HepG2 (cell line): ENCODE results near the gene UBAP2L. TPM values are rescaled to one million over a fixed set of nuclear protein-coding genes. Genes with fewer than 3 reads are reported as not detected.

Source experiments
- CCDC6 ChIP-seq: sonication (generic); formaldehyde crosslinking; IDR thresholded peaks from 2 replicates; pipeline ENCODE4 v1.8.1; 2022; ENCODE audit warnings: mild to moderate bottlenecking, missing genetic modification reagents, moderate library complexity
- E2F5 ChIP-seq: sonication (generic); formaldehyde crosslinking; conservative IDR thresholded peaks from 2 replicates; pipeline ENCODE4 v1.4.0; 2020; ENCODE audit warnings: missing genetic modification reagents
- EZH2 ChIP-seq: conservative IDR thresholded peaks from 2 replicates; pipeline ENCODE4 v1.6.1; 2012; ENCODE audit warnings: mild to moderate bottlenecking, low read depth, low read length, moderate library complexity
- FOSL1 ChIP-seq: sonication (generic); formaldehyde crosslinking; IDR thresholded peaks from 2 replicates; pipeline ENCODE4 v1.9.0; 2021; ENCODE audit warnings: missing genetic modification reagents, borderline replicate concordance
- IKZF4 ChIP-seq: sonication (generic); formaldehyde crosslinking; IDR thresholded peaks from 2 replicates; pipeline ENCODE4 v1.5.1; 2020; ENCODE audit warnings: borderline replicate concordance, mild to moderate bottlenecking, low read depth, missing genetic modification reagents; ENCODE audit errors: not compliant biosample characterization
- PHF20 ChIP-seq: sonication (generic); formaldehyde crosslinking; IDR thresholded peaks from 2 replicates; pipeline ENCODE4 v1.5.0; 2020; ENCODE audit warnings: mild to moderate bottlenecking, missing genetic modification reagents
- STAT6 ChIP-seq: sonication (generic); formaldehyde crosslinking; IDR thresholded peaks from 2 replicates; pipeline ENCODE4 v1.4.0; 2020; ENCODE audit warnings: missing genetic modification reagents, mild to moderate bottlenecking, borderline replicate concordance
- TEAD2 ChIP-seq: sonication (generic); formaldehyde crosslinking; IDR thresholded peaks from 2 replicates; pipeline ENCODE4 v1.9.0; 2021; ENCODE audit warnings: missing genetic modification reagents
- XRCC5 ChIP-seq: fragments of 200-400 bp; formaldehyde crosslinking; optimal IDR thresholded peaks from 2 replicates; pipeline ENCODE3; 2017; ENCODE audit warnings: mild to moderate bottlenecking, low read length
- ZBTB37 ChIP-seq: sonication (generic); formaldehyde crosslinking; IDR thresholded peaks from 2 replicates; pipeline ENCODE4 v1.4.0; 2020; ENCODE audit warnings: mild to moderate bottlenecking, missing genetic modification reagents
- ZNF333 ChIP-seq: sonication (generic); formaldehyde crosslinking; IDR thresholded peaks from 2 replicates; pipeline ENCODE4 v1.4.0; 2020; ENCODE audit warnings: mild to moderate bottlenecking, missing genetic modification reagents, borderline replicate concordance
- ZNF407 ChIP-seq: sonication (generic); formaldehyde crosslinking; IDR thresholded peaks from one replicate; pipeline ENCODE4 v1.5.1; 2020; ENCODE audit warnings: mild to moderate bottlenecking, missing genetic modification reagents; ENCODE audit errors: not compliant biosample characterization
- ZNF460 ChIP-seq: sonication (generic); formaldehyde crosslinking; IDR thresholded peaks from 2 replicates; pipeline ENCODE4 v1.5.1; 2020; ENCODE audit warnings: missing genetic modification reagents, mild to moderate bottlenecking, borderline replicate concordance
- ZNF552 ChIP-seq: sonication (generic); formaldehyde crosslinking; IDR thresholded peaks from 2 replicates; pipeline ENCODE4 v1.9.0; 2022; ENCODE audit warnings: missing genetic modification reagents, mild to moderate bottlenecking, borderline replicate concordance
- polyA plus RNA-seq, 8 experiments: library from polyadenylated mRNA; depleted of rRNA in 3 of 8; stranded (reverse) in 7 of 8; unstranded in 1 of 8; fragments of >200 nt; fragmentation: Illumina TruSeq in 4 of 8; extraction: Trizol in 4 of 8; gene quantifications; 2 replicates each; pipeline versions ENCODE4 v1.2.1 to v1.2.3, GENCODE V29; 2011 to 2016; ENCODE audit warnings: low read depth in 4 of 8, missing spikeins in 1 of 8, mixed read lengths in 1 of 8; ENCODE audit not compliant: insufficient read depth in 1 of 8
- total RNA-seq, 5 experiments: library from RNA; depleted of rRNA; stranded (reverse); fragments of >200 nt; fragmentation: Illumina TruSeq; extraction: Trizol; gene quantifications; 2 replicates each; pipeline ENCODE4 v1.2.3, GENCODE V29; 2016; ENCODE audit warnings: low read depth in 1 of 5

Gene UBAP2L
- total and polyA plus RNA-seq, 2 of the 13 experiments (the other 11 are each of a cell fraction or from before 2014, with no cell fraction given), result 74.2 to 159 TPM

- peak; percentile 51 for TF ChIP-seq CCDC6 (CRISPR knock-in tag)
- no peak for TF ChIP-seq ZNF460 (CRISPR knock-in tag)
- no peak for TF ChIP-seq ZNF333
- no peak for TF ChIP-seq TEAD2 (CRISPR knock-in tag)
- no peak for TF ChIP-seq FOSL1 (CRISPR knock-in tag)
- TF ChIP-seq EZH2, result no peak
- TF ChIP-seq STAT6 (CRISPR knock-in tag), result no peak
- no peak for TF ChIP-seq E2F5 (CRISPR knock-in tag)
- no peak for TF ChIP-seq XRCC5
- TF ChIP-seq PHF20 (CRISPR knock-in tag), result no peak
- no peak for TF ChIP-seq ZNF407 (CRISPR knock-in tag)
- no peak for TF ChIP-seq IKZF4 (CRISPR knock-in tag)
- TF ChIP-seq ZNF552 (CRISPR knock-in tag), result no peak
- TF ChIP-seq ZBTB37, result no peak
Measured at GRCh38 chr1:154237880-154238506, 17.2 kb downstream of the UBAP2L start (continued).
